Ammon's horn (tissue), 1 donor: ENCODE results near the gene FAM209A.
A peak's percentile ranks its signal among the peaks of the same experiment; 100 is the strongest.
"Not testable (repeated sequence)": the region's sequence is repeated elsewhere in the genome, so short reads cannot be mapped to it uniquely, and the experiment has no call there.

ENCODE experiments used
- DNase-seq: peaks from one replicate; pipeline ENCODE4 v3.0.0-alpha.2; 2016; ENCODE audit warnings: low spot score

Gene FAM209A

GRCh38 chr20:56540415-56540814 is 15.9 kb downstream of the FAM209A start:
- no peak for DNase-seq

DNA sequence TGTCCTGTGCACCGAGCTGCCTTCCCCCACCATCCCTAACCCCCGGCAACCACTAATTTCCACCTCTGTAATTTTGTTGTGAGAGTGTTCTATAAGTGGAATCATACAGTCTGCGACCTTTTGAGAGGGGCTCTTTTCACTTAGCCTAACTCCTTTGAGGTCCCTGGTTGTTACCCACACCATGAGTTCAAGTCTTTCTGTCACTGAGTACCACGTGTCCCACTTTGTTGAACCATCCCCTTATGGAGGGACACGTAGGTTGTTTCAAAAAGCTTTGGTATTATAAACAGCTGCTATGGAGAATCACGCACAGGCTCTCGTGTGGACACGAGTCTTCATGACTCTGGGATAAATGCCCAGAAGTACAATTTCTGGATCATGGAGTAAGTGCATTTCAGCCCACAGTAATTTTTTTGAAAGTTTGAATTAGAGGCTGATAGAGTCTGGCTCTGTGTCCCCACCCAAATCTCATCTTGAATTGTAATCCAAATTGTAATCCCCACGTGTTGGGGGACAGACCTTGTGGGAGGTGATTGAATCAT is 18.0 kb downstream of the FAM209A start:
- DNase-seq, result no peak

DNA sequence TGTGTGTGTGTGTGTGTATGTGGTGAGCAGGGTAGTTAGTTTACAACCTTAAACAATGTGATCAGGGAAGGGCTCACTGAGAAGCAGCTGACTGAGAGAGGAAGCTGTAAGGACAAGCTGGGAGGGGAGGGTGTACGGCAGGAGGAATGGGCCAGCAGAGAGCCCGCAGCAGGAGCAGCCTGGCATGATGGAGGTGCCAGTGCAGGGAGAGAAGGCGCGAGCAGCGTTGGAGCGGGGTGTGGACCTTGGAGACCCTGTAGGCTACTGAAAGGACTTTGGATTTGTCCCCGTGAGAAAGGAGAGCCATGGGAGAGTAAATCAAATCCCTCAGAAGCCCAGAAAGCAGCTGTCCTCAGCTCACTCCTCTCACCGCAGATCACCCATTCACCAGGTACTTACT is 27.0 kb downstream of the FAM209A start:
- no peak for DNase-seq

GRCh38 chr20:56552911-56553629 is 28.5 kb downstream of the FAM209A start:
- DNase-seq, result no peak

- peak; percentile 78 for DNase-seq
These were observed 30.3 kb downstream of the FAM209A start for GRCh38 chr20:56554869-56555268.

GRCh38 chr20:56558968-56559367 is 34.4 kb downstream of the FAM209A start:
- DNase-seq, result no peak

DNA sequence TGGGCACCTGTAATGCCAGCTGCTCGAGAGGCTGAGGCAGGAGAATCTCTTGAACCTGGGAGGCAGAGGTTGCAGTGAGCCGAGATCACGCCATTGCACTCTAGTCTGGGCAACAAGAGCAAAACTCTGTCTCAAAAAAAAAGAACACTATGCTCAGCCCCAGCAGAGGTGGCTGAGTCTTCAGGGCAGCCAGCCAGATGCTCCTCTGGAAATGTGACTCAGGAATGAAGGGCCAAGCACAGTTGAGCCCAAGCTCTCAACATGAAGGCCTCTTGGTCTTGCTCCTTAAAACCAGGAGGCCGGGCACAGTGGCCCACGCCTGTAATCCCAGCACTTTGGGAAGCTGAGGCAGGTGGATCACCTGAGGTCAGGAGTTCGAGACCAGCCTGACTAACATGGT is 40.0 kb downstream of the FAM209A start:
- DNase-seq, result not testable (repeated sequence)

DNA sequence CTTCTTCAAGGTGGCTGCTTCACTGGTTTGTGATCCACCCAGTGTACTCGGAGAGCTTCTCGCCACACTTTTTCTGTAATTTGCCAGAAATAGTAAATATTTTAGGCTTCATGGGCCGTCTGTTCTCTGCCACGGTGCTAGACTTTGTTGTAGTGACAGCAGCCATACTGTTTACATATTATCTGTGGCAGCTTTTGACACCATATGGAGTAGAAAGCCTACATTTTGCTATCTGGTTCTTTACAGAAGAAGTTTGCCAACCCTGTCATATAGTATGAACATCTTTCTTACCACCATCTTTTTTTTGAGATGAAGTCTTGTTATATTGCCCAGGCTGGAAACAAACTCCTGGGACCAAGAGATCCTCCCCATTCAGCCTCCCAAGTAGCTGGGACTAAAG is 41.0 kb downstream of the FAM209A start:
- no peak for DNase-seq

DNA sequence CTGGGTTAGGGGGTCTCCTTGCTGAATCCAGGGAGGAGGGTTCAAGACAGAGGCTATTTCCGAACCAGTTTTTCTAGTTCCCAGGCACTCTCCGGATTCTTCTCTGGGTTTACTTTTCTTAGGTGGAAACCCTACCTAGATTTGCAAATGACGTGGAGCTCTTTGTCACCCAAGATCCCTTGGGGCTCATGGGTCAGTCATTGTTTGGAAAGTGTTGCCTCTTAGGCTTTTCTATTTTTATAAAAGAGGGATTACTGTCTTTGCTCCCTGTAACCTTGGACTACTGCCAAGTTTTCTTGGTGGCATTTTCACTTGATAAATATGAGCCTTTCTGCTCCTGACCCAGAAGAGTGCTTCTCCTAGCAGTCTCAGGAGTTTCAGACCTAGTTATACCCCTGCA is 42.1 kb downstream of the FAM209A start:
- no peak for DNase-seq

DNA sequence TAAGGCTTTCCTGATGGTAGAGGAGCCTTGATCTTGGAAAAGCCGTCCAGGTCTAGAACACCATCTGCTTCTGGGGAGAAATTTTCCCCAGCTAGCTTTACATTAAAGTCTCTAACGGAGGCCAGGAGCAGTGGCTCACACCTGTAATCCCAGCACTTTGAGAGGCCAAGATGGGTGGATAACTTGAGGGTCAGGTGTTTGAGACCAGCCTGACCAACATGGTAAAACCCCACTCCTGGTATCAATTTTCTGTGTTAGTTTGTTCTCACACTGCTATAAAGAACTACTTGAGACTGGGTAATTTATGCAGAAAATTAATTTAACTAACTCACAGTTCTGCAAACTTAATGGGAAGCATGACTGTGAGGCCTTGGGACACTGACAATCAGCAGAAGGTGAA is 46.3 kb downstream of the FAM209A start:
- no peak for DNase-seq

DNA sequence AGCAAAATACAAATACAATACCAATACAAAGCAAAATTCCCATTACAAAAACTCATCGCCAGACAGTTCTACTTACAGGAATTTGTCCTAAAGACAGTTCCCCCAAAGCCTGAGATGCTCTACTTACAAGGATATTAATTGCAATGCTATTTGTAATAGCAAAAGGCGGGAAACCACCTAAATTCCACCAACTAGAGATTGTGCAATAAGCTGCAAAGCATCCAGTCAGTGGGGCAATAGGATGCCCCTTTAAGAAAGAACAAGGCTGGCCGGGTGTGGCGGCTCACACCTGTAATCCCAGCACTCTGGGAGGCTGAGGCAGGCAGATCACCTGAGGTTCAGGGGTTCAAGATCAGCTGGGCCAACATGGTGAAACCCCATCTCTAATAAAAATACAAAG is 47.6 kb downstream of the FAM209A start:
- DNase-seq, result no peak

DNA sequence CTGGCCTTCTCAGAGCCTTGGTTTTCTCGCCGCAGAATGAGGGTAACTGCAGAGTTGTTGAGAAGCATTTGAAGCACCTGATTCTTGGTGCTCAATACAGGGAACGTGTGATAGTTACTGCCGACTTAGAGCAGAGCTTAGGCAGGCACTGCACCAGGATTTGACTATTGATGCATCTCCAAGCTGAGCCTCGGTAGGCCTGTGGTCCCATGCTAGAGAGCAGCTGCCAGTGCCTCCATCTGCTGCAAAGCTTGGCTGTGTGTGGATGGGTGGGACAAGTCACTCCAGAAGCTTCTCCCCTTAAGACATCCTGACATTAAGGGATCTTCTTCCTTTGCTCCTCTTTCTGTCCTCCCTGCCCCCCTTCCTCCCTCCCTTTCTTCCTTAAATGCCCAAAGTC is 49.4 kb downstream of the FAM209A start:
- DNase-seq, result no peak

DNA sequence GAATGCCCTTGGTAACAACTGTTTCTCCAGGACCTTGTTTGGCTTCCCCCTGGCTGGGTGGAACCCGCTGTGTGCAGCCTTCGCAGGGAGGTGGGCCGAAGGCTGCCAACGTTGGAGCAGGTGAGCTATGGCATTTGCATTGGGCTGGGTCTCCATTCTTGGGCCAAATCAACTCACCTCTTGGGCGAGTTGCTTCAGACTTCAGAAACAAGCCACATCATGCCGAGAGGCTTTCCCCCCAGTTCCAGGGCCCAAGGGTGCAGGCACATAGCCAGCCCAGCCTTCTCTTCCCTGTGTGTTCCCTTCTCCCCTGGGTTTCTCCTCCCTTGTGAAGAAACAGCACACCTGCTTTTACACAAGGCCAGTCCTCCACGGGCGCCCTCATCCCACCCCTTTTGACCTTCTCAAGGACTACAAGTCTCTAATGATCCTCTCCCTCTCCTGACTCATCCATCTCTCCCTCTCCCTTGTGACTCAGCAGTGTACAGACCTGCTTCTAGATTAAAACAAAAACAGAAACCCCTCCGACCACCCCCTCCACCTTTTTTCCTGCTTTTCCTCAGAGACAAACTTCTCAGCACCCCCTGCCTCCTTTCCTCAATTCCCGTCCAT is 50.1 kb downstream of the FAM209A start:
- DNase-seq, result no peak

- no peak for DNase-seq
These were observed 50.6 kb downstream of the FAM209A start for GRCh38 chr20:56575157-56575556.
